Effector memory CD4-positive, alpha-beta T cell (primary cell): ENCODE results near the gene ZNF22.

Experiments
- DNase-seq, 3 donors: peaks; one replicate each; pipeline ENCODE4 v3.0.0-alpha.2; 2020
- H3K27ac ChIP-seq: 2 replicates; pipeline ENCODE4 v1.7.0; 2013; ENCODE audit warnings: mild to moderate bottlenecking, low read length, moderate library complexity; ENCODE audit not compliant: insufficient read depth, poor library complexity, severe bottlenecking
- H3K27me3 ChIP-seq: replicated peaks from 2 replicates; pipeline ENCODE4 v1.7.0; 2013; ENCODE audit warnings: mild to moderate bottlenecking, low read length; ENCODE audit not compliant: insufficient read depth, control insufficient read depth, poor library complexity, severe bottlenecking
- H3K36me3 ChIP-seq: 2 replicates; pipeline ENCODE4 v1.7.0; 2013; ENCODE audit warnings: mild to moderate bottlenecking, low read length, moderate library complexity; ENCODE audit not compliant: control insufficient read depth, insufficient read depth
- H3K4me1 ChIP-seq: 2 replicates; pipeline ENCODE4 v1.7.0; 2013; ENCODE audit warnings: low read length, mild to moderate bottlenecking; ENCODE audit not compliant: control insufficient read depth, insufficient read depth, poor library complexity, severe bottlenecking
- H3K4me3 ChIP-seq: 2 replicates; pipeline ENCODE4 v1.7.0; 2013; ENCODE audit warnings: low read length, low read depth, mild to moderate bottlenecking; ENCODE audit not compliant: insufficient read depth, poor library complexity, severe bottlenecking
- H3K9me3 ChIP-seq: 2 replicates; pipeline ENCODE4 v1.7.0; 2013; ENCODE audit warnings: mild to moderate bottlenecking, low read length, moderate library complexity; ENCODE audit not compliant: control insufficient read depth

Gene ZNF22

DNA sequence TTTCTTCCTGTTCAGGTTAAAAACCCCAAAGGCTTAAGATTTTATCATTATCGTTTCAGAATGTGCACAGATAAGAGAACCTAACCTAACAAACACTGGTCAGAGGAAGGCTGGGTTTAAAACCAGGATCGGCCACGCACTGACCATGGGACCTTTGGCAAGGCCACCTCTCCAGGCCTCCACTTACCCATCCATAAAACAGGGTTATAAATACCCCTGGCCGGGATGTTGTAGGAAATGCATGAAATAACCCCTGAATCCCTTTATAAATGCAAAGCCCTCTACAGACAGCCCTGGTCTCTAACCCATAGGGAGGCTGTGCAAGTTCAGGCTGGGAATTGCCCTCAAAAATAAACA lies 22.5 kb upstream of the ZNF22 start:
- Histone ChIP-seq H3K27me3 (no peaks in the 10 kb centered on the region), H3K4me1 (peaks cover 8% of the 10 kb centered on the region), H3K9me3 (no peaks in the 10 kb centered on the region), H3K36me3 (no peaks in the 10 kb centered on the region), H3K4me3 (no peak overlapping the region), H3K27ac (no peak overlapping the region)
- no peak for DNase-seq

DNA sequence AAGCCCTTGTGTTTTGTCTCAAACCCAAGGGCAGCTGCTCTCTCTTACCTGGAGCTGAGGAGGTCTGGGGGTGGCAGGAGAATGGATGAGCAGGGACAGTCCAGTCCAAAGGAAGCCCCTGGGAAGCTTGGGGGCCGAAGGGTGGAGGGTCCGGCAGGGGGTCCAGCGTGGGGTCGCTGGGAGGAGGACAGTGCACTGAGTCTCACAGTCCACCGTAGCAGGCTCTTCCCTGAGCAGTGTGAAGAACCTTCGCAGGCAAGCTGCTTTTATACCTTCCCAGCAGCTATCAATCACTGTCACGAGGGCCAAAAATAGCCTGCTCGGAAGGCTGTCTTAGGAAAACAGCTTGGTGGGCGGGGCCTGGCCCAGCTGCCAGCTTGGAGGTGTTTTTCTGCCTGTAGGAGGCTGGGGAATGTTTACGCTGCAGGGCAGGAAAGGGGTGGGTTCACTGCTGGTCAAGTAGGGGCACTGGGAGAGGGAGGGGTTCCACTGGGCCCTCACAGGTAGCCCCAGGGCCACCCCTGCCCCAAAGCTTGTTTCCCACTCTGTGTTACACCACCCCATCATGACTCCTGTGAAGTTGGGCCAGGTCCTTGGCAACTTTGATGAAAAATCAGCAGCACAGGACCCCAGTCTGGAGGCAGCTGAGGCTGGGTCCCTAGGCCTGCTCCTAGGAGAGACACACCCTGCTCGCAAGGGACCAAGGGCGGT lies 22.0 kb upstream of the ZNF22 start, which contains the start of gene DEPP1:
Gene DEPP1, minus strand, starts transcription at position 240 of the 711 bp plus-strand sequence. CDS start 779 bp downstream, outside the sequence.
- Histone ChIP-seq H3K4me3 (no peak within 1 kb of the TSS), H3K27me3 (no peaks in the 10 kb centered on the region), H3K4me1 (peaks cover 8% of the 10 kb centered on the region), H3K9me3 (no peaks in the 10 kb centered on the region), H3K27ac (no peak within 1 kb of the TSS), H3K36me3 (no peaks in the 10 kb centered on the region)
- DNase-seq, result no peak

DNA sequence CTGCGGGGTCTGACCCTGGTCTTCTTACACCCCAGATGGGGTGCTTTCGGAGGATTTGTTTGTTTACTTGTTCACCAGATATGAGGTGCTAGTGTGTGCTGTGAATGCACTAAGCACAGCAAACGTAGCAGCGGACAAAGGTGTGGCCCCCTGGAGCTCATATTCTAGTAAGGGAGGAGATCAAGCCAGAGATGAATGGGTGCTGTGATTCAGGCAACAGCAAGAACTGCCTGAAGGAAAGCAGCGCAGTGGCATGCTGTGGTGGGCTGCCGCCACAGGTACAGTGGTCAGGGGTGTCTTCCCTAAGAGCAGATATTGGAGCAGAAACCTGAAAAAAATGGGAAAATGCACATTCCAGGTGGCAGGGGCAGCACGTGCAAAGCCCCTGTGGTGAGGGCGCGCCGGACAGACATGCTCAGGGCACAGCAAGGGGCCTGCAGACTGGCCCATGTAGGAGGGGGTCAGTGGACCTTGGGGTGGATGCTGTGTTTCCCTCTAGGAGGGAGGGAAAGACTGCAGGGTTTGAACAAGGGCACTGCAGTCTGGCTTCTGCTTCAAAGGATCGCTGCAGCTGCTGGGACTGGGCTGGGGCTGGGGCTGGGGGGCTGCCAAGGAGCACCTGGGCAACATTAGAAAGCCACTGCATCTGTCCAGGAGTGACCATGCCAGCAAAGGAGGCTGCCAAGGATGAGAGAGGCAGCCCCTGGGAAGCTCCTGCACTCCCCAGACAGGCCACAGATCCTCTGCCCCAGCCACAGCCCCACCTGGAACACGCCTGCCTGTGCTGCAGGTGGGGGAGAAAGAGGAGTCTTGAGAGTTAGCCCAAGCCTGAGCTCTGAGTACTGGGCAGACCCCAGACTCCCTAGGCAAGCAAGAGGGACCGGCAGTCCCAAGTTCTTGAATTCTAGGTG lies 21.2 kb upstream of the ZNF22 start:
- H3K36me3 ChIP-seq, result no peaks in the 10 kb centered on the region
- peaks cover 3% of the 10 kb centered on the region for H3K4me1 ChIP-seq
- no peak for DNase-seq
- H3K27me3 ChIP-seq, result no peaks in the 10 kb centered on the region
- H3K27ac ChIP-seq, result no peak overlapping the region
- H3K9me3 ChIP-seq, result no peaks in the 10 kb centered on the region
- no peak overlapping the region for H3K4me3 ChIP-seq

GRCh38 chr10:44980309-44981171 lies 20.2 kb upstream of the ZNF22 start:
- no peak for DNase-seq
- Histone ChIP-seq H3K9me3 (no peaks in the 10 kb centered on the region), H3K4me1 (no peaks in the 10 kb centered on the region), H3K27ac (no peak overlapping the region), H3K27me3 (no peaks in the 10 kb centered on the region), H3K36me3 (no peaks in the 10 kb centered on the region), H3K4me3 (no peak overlapping the region)

- no peaks in the 10 kb centered on the region for H3K4me1 ChIP-seq
- H3K27me3 ChIP-seq, result no peaks in the 10 kb centered on the region
- H3K9me3 ChIP-seq, result no peaks in the 10 kb centered on the region
- no peak overlapping the region for H3K4me3 ChIP-seq
- H3K27ac ChIP-seq, result no peak overlapping the region
- no peak for DNase-seq
- no peaks in the 10 kb centered on the region for H3K36me3 ChIP-seq
Observed at GRCh38 chr10:44981172-44982113, 19.3 kb upstream of the ZNF22 start.

DNA sequence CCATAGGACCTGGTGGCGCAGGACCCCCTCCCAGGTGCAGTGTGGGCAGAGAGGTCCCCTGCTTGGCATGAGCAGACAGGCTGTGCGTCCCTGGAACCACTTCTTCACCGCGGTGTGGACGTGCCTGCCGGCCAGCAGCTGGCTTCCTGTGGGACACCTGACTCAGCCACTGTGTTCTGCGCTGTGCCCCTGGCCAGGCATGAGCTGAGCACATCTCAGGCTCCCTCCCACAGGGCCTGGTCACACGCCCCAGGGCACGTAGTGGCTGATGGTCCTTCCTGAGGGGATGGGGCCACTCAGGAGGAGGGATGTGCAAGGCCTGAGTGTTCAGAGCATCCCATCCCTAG lies 18.6 kb upstream of the ZNF22 start:
- H3K36me3 ChIP-seq, result no peaks in the 10 kb centered on the region
- H3K9me3 ChIP-seq, result no peaks in the 10 kb centered on the region
- no peak overlapping the region for H3K4me3 ChIP-seq
- no peaks in the 10 kb centered on the region for H3K27me3 ChIP-seq
- no peak for DNase-seq
- H3K27ac ChIP-seq, result no peak overlapping the region
- no peaks in the 10 kb centered on the region for H3K4me1 ChIP-seq

DNA sequence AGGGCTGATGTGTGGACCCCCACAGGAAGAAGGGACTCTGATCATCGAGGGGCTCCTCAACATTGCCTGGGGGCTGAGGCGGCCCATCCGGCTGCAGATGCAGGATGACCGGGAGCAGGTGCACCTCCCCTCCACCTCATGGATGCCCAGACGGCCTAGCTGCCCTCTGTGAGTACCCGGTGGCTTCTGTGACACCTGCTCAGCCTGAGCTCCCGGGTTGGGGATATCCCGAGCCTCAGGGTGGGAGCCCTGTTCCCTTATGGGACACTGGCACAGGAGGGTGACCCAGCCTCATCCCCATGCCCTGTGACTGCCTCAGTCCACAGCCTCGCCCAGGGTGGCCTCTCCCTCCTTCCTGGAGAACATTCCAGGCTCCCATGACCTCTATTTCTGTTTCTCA lies 18.2 kb upstream of the ZNF22 start:
- Histone ChIP-seq H3K27ac (no peak overlapping the region), H3K4me3 (no peak overlapping the region), H3K36me3 (no peaks in the 10 kb centered on the region), H3K4me1 (no peaks in the 10 kb centered on the region), H3K9me3 (no peaks in the 10 kb centered on the region), H3K27me3 (no peaks in the 10 kb centered on the region)
- no peak for DNase-seq

DNA sequence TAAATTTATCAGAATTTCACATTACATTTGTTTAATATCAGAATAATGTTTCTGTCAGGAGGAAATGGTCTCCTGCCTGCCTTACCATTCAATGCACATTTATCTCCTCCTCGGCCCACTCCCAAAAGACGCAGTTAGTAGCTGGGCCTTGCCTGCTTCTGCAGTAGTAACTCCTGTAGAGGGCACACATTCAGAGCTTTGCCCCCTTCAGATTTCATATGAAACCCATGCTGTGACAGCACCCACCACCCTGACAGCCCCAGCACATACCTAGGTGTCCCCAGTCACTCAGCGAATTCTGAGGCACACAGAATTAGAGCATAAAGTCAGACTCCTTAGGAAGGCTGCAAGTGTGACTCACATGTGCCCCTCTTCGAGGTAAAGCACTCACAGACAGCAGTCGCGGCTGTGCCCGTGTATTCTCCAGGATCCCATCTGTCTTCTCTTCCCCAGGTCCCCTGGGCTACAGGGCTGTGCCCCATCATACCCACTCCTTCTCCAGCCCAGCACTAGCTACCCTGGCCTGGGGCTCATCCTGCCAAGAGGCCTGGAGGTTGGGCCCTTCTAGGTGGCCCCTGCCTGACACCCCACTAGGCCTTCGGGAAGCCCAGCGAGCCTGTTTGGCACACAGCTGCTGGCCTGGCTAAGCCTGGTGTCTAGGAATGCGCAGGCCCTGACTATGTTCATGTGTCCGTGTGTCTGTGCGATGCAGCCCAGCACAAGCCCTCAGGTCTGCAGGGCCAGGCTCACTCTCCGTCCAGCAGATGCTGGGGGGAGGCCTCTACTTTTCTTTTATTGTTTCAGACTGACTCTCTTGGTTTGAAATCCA lies 17.4 kb upstream of the ZNF22 start:
- H3K27me3 ChIP-seq, result no peaks in the 10 kb centered on the region

More for the DNA sequence above, 17.4 kb upstream of the ZNF22 start:
- Histone ChIP-seq H3K4me1 (no peaks in the 10 kb centered on the region), H3K9me3 (no peaks in the 10 kb centered on the region), H3K36me3 (no peaks in the 10 kb centered on the region), H3K4me3 (no peak overlapping the region), H3K27ac (no peak overlapping the region)
- no peak for DNase-seq
